Gastroesophageal sphincter (tissue), 4 donors: ENCODE measurements around the gene CYTH2. TPM values are rescaled to one million over a fixed set of nuclear protein-coding genes. Genes with fewer than 3 reads are reported as not detected.
A peak's percentile ranks its signal among the peaks of the same experiment; 100 is the strongest.

Experiments
- ATAC-seq: fragments of 150-250 bp; one replicate; pipeline ENCODE4 v1.9.1; 2016; ENCODE audit warnings: mild to moderate bottlenecking, moderate library complexity
- H3K27ac ChIP-seq, 4 donors: fragments of 200-600 bp; sonication (generic) in 3 of 4; 1 replicate in 3 of 4; 2 replicates in 1 of 4; pipeline ENCODE4 v1.5.1; 2016 to 2019
- H3K27me3 ChIP-seq: fragments of 200-600 bp; sonication (generic); one replicate; pipeline ENCODE4 v1.5.1; 2019
- H3K36me3 ChIP-seq, 2 donors: fragments of 200-600 bp; sonication (generic); one replicate each; pipeline ENCODE4 v1.5.1; 2019; ENCODE audit warnings: control low read depth in 1 of 2
- H3K4me1 ChIP-seq, 3 donors: fragments of 200-600 bp; sonication (generic); 1 replicate in 2 of 3; 2 replicates in 1 of 3; pipeline ENCODE4 v1.5.1; 2016 to 2019; ENCODE audit warnings: control low read depth in 2 of 3
- H3K4me3 ChIP-seq, 2 donors: fragments of 200-600 bp; sonication (generic); one replicate each; pipeline ENCODE4 v1.5.1; 2019; ENCODE audit warnings: mild to moderate bottlenecking in 1 of 2, moderate library complexity in 1 of 2
- H3K9me3 ChIP-seq, 3 donors: fragments of 200-600 bp; sonication (generic); one replicate each; pipeline ENCODE4 v1.5.1; 2017 to 2019; ENCODE audit warnings: control low read depth in 2 of 3
- EP300 ChIP-seq: sonication (generic); formaldehyde crosslinking; IDR thresholded peaks from one replicate; pipeline ENCODE4 v1.6.1; 2017; ENCODE audit warnings: antibody characterized with exemption, mild to moderate bottlenecking
- POLR2A ChIP-seq, 2 donors: fragments of 450-650 bp; IDR thresholded peaks; one replicate each; pipeline ENCODE4 v1.6.1; 2017; ENCODE audit warnings: antibody characterized with exemption in 2 of 2, mild to moderate bottlenecking in 2 of 2, moderate library complexity in 1 of 2
- POLR2AphosphoS5 ChIP-seq: sonication (generic); formaldehyde crosslinking; IDR thresholded peaks from one replicate; pipeline ENCODE4 v1.6.1; 2017; ENCODE audit warnings: antibody characterized with exemption
- WGBS, 2 donors: methylation state at CpG; one replicate each; pipeline ENCODE4 v1.1.5; 2018; ENCODE audit warnings: low coverage in 1 of 2; 5-methylcytosine and 5-hydroxymethylcytosine counted together
- total RNA-seq, 4 donors: library from RNA; depleted of rRNA; stranded (reverse); fragments of >200 nt; gene quantifications; one replicate each; pipeline ENCODE4 v1.1.0, GENCODE V29; 2016
- TF ChIP-seq, protein P1 (sequence below), 4 experiments: fragments of 200-600 bp in 2 of 4; fragments of 450-650 bp in 2 of 4; sonication (generic) in 1 of 4; IDR thresholded peaks; one replicate each; pipeline ENCODE4 v1.5.1; 2017 to 2019; ENCODE audit warnings: antibody characterized with exemption in 4 of 4, mild to moderate bottlenecking in 2 of 4, moderate library complexity in 2 of 4

CYTH2 gene
- total RNA-seq, 4 donors from 2014 or later: 28.6 to 56.7 (median 47.0) TPM

DNA sequence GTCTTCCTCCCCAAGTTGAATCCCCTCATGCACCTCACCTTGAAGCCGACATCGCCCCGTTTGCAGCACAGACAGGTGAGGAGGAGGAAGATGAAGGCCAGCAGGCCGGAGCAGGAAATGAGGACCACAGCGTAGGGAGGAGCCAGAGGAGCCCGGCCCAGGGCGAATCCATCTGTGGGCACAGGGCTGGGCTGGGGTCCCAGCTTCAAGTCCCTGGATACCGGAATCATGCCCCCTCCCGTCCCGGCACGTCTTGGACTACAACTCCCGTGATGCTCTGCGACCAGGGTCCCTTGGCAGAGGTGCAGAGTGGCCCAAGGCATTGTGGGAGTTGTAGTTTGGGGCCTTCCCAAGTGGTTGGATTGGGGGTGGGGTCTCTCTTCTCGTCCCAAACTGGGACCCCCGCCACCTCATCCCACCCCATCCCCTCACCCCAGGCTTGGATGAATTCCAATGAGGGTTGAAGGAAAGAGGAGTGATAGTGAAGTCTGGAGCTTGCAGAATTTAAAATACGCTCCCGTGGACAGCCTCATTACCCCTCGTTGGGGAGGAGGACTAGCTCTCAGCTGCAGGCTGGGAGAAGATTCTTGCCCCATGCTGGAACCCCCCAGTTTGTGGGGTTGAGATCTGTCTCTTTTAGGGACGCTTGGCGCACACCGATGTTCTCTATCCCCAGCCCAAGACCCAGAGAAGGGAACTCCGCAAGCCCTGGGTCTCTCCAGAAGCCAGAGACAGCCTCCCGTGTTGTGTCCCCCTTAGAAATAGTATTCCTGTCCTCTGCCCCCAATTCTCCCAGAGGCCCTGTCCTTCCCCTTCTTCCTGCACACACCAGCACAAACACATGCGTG lies 41.5 kb downstream of the CYTH2 start:
- peak; percentile 76 for ATAC-seq
- WGBS, 2 donors: 6 to 12% methylated on average over 5 to 12 of the region's 24 CpGs
- Histone ChIP-seq H3K4me3 (peak overlapping the region in 1 of 2 donors; percentile 18), H3K9me3 (no peaks in the 10 kb centered on the region), H3K27ac (no peak overlapping the region), H3K4me1 (peaks cover 0 to 31% (median 10%) of the 10 kb centered on the region in 3 donors), H3K27me3 (peaks cover 48% of the 10 kb centered on the region), H3K36me3 (no peaks in the 10 kb centered on the region)
- TF ChIP-seq POLR2AphosphoS5 (no peak), POLR2A (IDR thresholded peaks at IDR 0.05) (no peak), EP300 (no peak)
- TF ChIP-seq, protein P1, sequence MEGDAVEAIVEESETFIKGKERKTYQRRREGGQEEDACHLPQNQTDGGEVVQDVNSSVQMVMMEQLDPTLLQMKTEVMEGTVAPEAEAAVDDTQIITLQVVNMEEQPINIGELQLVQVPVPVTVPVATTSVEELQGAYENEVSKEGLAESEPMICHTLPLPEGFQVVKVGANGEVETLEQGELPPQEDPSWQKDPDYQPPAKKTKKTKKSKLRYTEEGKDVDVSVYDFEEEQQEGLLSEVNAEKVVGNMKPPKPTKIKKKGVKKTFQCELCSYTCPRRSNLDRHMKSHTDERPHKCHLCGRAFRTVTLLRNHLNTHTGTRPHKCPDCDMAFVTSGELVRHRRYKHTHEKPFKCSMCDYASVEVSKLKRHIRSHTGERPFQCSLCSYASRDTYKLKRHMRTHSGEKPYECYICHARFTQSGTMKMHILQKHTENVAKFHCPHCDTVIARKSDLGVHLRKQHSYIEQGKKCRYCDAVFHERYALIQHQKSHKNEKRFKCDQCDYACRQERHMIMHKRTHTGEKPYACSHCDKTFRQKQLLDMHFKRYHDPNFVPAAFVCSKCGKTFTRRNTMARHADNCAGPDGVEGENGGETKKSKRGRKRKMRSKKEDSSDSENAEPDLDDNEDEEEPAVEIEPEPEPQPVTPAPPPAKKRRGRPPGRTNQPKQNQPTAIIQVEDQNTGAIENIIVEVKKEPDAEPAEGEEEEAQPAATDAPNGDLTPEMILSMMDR (IDR thresholded peaks at IDR 0.05): no peak

DNA sequence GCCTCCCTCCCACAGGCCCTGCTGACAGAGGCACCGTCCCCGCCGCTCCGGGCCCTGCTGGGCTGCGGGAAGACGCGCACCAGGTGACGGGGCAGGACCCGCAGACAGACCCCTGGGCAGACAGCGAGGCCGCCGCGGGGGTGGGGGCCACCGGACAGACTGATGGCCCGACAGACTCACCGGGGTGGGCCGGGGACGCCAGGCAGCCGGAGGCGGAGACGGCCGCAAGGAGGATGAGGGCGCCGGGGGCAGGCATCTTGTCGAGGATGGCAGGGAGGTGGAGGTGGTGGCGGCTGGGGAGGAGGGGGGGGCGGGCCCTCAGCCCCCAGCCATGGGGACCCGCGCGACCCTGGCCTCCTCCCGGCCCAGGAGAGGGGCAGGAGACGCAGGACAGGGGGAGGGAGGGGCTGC lies 42.2 kb downstream of the CYTH2 start:
- peak overlapping the region in 1 of 2 donors; percentile 18 for H3K4me3 ChIP-seq
- 5% methylated on average over 13 of the region's 32 CpGs; no CpG with 5 or more reads in 1 of the 2 donors for WGBS, 2 donors
- no peaks in the 10 kb centered on the region for H3K36me3 ChIP-seq
- H3K4me1 ChIP-seq: peaks cover 0 to 31% (median 10%) of the 10 kb centered on the region in 3 donors
- TF ChIP-seq POLR2A (IDR thresholded peaks at IDR 0.05): no peak
- H3K9me3 ChIP-seq: no peaks in the 10 kb centered on the region
- ATAC-seq: no peak
- H3K27me3 ChIP-seq: peaks cover 48% of the 10 kb centered on the region
- no peak overlapping the region for H3K27ac ChIP-seq

DNA sequence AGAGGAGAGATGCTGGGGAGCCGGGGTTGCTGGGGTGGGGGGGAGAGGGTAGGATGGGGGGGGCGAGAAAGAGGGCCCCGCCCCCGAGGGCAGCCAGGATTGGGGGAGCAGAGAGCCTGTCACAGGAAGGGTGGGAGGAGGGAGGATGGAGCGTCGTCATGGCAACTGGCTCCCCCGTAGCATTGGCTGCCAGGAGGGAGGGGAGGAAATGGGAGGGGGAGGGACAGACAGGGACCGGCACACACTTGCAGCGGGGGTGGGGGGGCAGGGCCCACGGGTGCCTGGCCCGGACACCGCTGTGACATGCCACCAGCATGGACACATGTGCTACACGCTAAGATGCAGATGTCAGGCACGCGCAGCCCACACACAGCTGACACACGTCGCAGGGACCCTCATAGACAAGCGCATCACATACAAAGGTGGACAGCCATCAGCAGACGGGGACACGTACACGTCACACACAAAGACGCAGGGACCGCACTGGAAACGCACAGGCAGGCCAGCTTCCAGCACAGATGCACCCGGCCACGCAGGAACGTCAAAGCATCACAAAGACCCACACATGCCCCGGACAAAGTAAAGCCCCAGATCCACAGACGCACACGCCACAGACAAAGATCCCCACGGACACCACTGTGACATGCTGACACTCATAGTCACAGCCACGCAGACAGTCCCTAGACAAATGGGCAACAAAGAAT lies 42.8 kb downstream of the CYTH2 start, which contains the start of gene LMTK3:
LMTK3 (minus strand) TSS at position 36 of the 704 bp plus-strand sequence. CDS start 259 bp downstream, outside the sequence.
- H3K36me3 ChIP-seq: no peaks in the 10 kb centered on the region

DNA sequence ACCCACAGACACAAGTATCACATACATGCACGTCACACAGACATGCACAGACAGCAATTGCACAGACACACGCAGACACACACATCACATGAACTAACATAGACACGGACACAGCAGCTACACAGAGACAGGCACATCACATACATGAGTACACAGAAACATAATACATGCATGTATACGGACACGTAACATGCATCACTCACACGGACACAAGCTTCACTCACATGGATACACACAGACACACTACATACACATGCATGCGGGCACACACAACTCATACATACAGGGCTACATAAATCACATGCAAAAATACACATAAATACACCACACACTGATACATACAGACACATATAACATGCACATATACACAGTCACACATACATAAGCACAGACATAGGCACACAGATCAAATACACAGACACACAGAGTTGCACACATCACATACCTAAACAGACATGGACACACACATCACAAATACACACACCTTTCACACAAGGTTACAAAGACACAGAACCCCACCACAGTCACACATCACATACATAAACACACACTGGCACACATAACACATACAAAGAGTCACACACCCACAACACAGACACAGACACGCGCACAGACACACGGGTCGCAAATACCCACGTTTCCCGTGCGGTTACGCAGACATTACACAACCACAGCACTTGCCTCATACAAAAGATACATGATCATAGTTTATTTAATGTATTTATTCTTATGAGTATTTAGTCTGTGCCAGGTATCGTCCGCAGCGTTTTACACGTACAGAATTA lies 43.5 kb downstream of the CYTH2 start:
- TF ChIP-seq, protein P1 (IDR thresholded peaks at IDR 0.05): no peak
- TF ChIP-seq EP300 (no peak), POLR2AphosphoS5 (no peak), POLR2A (IDR thresholded peaks at IDR 0.05) (no peak)
- Histone ChIP-seq H3K4me1 (peaks cover 0 to 31% (median 10%) of the 10 kb centered on the region in 3 donors), H3K4me3 (no peak overlapping the region), H3K27ac (no peak overlapping the region), H3K36me3 (no peaks in the 10 kb centered on the region), H3K9me3 (no peaks in the 10 kb centered on the region), H3K27me3 (peaks cover 48% of the 10 kb centered on the region)
- no peak for ATAC-seq
- WGBS, 2 donors: 44% methylated on average over 16 to 18 of the region's 19 CpGs

More for the DNA sequence above, 42.8 kb downstream of the CYTH2 start, which contains the start of gene LMTK3:
- 0 to 4% methylated on average over 4 to 5 of the region's 32 CpGs for WGBS, 2 donors
- no peak for ATAC-seq
- Histone ChIP-seq H3K27ac (no peak within 1 kb of the TSS), H3K4me3 (peak within 1 kb of the TSS in 1 of 2 donors; percentile 18), H3K9me3 (no peaks in the 10 kb centered on the region), H3K27me3 (peaks cover 48% of the 10 kb centered on the region), H3K4me1 (peaks cover 0 to 31% (median 10%) of the 10 kb centered on the region in 3 donors)
- TF ChIP-seq, protein P1 (IDR thresholded peaks at IDR 0.05): no peak
- TF ChIP-seq EP300 (no peak), POLR2AphosphoS5 (no peak), POLR2A (IDR thresholded peaks at IDR 0.05) (no peak)
